CD4-positive, alpha-beta T cell treated with Interleukin-15 for 4 hours (primary cell): ENCODE results near the gene RSPRY1.
A peak's percentile ranks its signal among the peaks of the same experiment; 100 is the strongest.

Experiments
- DNase-seq: peaks from one replicate; pipeline ENCODE4 v3.0.0-alpha.2; 2020; ENCODE audit warnings: low spot score

The RSPRY1 gene

DNA sequence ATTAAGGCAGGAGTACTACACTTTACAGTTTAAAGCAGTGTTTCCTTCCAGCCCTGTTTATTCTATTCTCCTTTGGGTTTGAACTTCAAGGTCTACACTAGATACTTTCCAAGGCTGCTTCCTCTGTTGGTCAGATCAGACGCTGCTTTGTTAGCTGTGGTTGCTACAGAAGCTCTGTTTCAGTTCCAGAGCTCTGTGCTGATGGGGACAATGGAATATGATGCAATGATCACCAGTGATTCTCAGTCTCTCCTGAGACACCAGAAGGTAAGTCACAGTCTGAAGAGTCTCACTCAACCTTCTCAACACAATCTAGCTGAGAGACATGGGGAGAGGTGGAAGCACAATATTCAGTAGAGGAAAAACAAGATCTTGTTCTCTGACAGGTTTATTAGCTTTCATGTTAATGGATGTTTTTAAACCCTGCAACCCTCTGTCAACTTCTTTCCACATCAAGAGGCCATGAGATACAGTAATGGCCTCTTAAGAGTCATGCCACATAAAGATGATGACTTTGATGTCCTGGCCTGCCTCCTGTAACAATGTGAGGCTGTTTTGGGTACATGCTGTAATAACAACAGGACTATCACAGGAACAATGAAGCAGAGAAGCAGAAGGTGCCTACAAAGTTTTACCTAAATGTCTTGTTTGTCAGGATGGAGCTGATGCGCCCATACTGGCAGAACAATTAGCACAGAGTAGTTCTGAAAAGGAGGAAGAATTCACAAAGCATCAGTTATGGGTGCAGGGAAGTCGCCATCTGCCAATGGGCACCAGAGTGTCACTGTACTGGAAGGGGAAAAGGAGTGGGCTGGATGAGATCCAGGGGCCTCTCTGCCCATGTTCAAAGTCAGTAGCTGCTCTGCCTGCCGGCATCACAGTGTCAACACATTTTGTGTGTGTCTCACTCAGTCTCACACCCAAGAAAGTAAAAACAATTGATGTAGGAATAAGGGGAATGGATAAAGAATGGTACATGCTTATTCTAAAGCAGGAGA lies 33.7 kb upstream of the RSPRY1 start:
- no peak for DNase-seq

DNA sequence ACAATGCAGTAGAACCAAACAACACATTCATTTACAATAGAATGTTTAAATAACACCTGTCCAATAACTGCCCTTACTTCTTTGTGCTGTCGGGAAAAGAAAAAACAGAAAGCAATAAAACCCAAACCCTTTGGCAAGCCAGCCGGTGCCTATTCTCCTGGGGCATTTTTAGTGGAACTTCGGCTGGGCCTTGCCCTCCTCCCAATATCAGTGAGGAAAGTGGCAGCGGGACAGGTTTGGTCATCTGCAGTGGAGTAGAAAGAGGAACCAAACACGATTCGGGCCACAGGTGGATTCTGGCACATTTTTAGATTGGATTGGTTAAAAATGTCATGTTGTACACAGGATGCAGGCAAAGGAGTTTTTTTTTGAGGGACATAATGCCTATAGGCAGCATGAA lies 32.3 kb upstream of the RSPRY1 start:
- no peak for DNase-seq

DNA sequence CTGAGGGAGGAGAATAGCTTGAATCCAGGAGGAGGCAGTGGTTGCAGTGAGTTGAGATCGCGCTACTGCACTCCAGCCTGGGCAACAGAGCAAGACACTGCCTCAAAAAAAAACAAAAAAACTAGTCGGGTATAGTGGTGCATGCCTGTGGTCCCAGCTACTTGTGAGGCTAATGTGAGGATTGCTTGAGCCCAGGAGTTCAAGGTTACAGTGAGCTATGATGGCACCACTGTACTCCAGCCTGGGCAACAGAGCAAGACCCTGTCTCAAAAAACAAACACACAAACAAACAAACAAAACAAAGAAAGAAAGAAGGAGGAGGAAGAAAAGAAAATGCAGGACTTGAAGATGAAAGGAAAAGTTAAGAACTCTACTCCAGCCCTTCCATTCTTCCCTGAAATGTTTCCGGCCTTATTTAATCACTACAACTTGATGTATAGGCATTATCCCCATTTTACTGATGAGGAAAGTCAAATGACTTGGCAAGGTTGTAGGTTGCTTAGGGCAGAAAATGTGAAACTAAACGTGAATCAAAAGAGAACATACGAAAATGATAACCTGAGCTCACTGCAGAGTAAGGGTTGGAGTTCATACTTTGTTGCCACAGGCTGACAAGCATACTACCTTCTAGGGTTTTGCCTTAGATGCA lies 30.3 kb upstream of the RSPRY1 start:
- no peak for DNase-seq

DNA sequence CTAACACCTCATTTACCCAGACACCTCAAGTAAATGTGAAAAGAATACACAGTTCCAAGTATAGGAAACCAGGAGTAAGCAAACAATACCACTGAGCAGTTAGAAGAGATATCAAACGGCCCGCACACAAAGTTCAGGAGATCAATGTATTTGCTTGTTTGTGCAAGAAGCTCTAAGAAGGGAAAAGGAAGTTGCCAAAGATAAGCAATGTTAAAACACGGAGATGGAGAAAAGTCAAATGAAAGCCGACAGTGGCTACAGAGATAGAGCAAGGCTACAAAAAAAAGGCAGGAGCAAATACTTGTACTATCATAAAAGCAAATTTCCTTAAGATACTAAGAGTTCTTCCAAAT lies 29.8 kb upstream of the RSPRY1 start:
- DNase-seq, result no peak

DNA sequence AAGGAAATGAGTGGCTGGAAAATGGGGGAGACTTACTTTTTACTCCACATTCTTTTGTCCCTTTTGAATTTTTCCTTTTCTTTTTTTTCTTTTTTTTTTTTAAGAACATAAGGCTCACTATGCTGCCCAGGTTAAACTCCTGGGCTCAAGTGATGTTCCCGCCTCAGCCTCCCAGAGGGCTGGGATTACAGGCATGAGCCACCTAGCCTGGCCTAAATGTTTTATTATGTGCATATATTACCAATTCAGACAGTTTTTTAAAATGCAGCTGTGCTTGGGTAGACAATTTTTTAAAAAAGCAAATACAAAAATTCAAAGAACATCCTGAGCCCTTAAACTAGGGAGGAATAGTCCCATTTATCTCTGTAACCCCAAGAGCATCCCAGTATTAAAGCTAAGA lies 28.6 kb upstream of the RSPRY1 start:
- DNase-seq, result no peak

DNA sequence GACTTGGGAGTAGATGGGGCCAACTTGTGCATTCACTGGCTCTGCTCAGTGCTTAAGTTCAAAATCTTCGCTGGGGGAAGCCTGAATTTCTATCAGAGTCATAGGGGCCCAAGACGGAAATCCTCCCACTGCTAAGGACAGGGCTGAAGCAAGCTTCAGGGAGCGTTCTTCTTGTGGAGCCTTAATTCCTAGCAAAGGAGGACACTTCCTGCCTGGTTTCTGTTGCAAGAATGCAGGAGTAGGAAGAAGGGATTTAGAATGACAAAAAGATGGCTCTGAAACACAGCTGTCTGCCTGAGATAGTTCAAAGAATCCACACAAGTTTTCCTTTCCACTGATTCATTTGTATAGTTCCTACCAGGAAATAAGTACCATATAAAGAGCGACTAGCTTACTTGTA lies 26.7 kb upstream of the RSPRY1 start:
- no peak for DNase-seq

DNA sequence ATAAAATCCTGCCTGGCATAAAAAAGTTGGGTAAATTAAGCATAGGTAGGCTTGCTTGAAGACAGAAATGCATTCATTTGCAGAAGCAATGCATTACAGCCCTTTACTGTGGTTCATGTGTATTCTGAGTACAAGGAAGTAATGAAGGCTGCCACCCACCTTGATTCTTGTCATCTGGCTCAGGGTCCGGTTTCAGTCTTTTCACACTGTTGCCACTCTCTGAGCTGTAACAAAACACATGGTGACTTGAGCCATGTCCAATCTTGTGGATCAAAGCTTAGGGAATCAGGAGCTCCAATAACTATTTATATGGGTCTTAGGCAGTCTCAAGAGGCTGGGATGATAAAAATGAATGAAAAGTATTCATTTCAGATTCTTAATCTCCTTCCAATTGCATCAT lies 22.3 kb upstream of the RSPRY1 start:
- no peak for DNase-seq

DNA sequence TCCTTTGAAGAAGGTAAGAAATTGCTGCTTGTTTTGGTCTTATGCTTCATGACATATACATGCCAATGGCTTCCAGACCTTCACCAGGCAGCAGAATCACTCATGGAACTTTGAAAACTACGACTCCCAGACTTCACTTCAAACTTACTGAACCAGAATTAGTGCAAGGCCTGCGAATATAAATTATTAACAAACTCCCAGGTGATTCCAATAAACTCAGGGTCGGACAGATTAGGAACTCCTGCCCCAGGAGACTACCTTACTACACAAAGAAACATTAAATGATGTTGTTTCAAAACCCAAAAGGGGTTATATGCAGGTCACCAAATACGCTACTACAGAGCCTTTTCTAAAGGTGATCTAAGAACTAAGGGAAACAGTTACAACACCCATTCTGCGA lies 20.6 kb upstream of the RSPRY1 start:
- DNase-seq, result no peak

DNA sequence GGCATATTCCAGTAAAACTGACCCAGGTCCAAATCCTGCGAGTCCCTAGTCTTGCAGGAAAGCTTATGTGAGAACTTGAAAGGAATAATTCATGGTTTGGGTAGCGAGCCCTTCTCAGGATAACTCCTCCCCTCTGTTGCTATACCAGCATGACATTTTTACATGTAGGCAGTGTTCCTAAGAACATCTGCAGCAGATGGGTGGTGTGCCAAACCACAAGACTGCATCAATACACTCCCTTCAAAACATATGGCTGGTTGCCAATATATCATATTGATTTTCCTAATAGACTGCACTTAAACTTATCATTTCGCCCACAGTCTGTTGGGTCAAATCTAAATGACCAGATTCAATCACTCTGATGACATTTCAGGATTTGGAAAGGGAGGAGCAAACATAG lies 20.2 kb upstream of the RSPRY1 start:
- no peak for DNase-seq

DNA sequence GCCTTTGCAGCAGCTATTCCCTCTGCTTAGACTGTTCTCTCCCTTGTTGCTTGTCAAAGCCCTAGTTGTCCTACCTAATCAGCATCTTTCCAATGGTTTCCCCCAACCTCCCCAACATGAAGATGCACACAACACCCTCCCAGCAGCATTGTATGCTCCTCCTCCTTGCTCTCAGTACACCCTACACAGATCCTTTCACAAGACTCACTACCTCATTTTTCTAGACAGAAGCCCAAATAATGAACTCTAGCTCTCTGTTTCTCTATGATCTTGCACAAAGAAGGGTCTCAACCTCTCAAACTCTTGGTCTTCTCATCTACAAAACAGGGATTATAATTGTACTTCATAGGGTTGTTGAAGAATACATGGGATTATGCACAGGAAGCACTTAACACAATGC lies 19.7 kb upstream of the RSPRY1 start:
- no peak for DNase-seq

DNA sequence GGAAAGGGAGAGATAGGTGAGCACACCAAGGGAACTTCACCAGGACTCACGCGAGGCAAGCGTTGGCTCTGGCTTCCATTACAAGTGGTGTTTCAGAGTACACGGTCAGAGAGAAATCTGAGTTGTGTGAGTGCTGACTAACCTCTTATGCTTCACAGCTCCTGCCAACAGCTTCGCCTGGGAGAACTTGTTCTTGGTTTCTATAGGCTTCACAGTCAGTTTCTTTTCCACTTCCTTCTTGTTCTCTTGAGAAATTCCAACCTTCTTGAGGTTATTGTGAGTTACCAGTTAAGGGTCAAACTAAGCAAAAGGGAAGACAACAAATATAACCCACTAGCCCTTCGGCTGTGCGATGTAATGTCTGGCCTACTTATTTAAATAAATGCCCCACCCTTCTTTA lies 19.2 kb upstream of the RSPRY1 start:
- no peak for DNase-seq

DNA sequence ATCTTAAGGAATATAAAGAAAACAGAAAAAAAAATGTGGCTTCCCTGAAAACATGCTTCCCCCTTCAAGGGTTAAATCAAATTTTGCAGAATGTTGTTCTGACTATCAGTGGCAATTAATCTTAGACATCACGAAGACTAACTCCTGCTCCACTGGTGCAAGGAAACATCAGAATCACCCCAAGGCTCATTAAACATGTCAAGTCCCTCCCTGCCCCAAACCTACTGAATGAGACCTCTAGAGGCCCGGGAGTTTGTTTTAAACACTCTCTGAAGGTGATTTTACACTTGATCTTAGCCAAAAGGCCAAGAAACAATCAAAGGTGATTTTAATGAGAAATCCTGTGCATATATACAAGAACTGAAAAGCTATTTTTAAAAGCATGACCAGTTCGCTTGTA lies 18.6 kb upstream of the RSPRY1 start:
- no peak for DNase-seq

DNA sequence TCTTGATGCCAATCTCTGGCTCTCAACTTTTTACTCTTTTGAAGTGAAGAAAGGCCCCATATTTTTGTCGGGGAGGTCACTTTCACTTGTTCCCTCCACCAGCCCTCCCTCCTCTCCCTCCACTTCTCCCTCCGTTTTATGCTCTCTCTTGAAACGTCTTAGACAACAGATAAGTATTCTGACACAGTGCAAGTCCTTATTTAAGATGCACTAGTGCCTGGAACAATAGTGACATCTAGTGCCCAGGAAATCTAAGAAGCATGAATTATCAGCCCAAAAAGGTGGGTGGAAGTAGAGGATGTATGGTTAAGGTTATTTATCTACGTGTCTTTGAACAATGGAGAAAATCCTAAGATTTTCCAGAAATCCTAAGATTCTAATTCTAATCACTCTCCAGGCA lies 18.2 kb upstream of the RSPRY1 start:
- peak; percentile 67 for DNase-seq

DNA sequence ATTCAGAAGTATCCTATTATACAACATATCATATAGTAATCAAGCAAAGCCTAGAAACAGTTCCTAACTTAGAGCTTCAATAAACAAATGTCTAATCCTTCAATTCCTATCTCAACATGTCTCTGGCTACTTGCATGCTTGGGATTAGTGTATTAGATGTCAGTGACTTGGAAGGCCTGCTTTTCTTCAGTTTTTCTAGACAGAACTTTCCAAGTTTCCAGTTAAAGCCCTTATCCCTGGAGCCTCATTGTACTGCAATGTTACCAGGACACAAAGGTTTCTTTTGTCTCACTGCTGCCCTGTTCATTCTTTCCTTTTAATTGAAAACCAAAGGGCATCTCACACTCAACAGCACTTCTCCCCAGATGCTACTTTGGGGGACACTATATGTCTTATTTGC lies 16.8 kb upstream of the RSPRY1 start:
- no peak for DNase-seq

DNA sequence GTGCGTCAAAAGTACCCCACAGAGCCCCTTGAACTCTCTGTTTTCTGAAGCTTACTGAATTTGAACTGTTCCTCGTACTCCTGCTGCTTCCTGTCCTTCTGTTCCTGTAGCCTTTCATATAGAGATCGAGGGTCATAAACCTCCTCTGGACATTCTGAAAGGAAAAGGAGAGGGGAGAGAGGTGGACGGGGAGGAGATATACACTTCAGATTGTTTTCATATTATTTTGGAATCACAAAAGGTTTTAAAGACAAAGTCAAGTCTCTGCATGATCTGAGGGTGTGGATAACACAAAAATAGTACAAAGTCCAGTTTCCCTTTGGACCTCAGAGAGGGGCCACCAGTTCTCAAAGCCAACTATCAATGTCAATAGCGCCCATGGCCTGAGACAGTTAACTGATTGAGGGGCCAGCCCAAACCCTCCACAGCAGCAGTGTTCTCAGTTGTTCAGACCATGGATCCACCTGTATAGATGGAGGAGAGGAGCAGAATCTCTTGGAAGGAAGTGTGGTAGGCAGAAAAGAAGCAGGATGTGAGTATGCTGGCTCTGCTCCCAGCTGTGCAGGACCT lies 13.3 kb upstream of the RSPRY1 start:
- DNase-seq, result no peak

DNA sequence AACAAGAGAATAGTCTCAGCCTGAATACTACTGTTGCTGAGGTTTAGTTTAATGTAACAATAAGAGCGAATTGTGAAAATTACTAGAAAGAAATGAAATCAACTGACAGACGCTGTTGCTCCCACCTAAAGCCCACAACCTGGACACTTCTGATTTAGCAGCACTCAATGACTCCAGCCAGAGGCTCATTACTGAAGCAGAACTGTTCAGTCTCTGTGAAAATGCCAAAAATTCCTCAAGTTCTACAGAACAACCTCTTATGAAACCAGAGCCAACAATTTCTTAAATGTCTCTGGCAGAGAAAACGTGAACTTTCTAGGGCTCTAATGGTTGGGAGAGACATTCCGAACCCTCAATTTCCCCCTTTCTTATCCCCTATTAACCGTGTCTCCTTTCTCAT lies 10.2 kb upstream of the RSPRY1 start:
- no peak for DNase-seq

DNA sequence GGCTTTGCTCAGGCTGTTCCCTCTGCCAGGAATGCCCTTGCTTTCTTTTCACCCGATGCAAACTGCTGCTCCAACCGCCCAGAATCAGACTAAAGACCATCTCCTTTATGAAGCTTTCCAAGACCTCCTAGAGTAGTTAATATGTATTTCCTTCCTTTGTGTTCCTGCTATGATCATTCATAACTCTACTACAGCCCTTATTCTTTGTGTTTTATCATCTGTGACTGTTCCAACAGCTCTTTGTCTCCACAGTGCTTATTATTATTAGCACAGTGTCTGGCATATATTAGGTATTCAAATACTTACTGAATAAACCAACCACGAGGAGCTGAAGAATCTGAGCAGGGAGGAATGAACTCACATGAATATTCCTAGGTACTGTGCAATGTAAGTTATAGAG lies 7.9 kb upstream of the RSPRY1 start:
- DNase-seq, result no peak

DNA sequence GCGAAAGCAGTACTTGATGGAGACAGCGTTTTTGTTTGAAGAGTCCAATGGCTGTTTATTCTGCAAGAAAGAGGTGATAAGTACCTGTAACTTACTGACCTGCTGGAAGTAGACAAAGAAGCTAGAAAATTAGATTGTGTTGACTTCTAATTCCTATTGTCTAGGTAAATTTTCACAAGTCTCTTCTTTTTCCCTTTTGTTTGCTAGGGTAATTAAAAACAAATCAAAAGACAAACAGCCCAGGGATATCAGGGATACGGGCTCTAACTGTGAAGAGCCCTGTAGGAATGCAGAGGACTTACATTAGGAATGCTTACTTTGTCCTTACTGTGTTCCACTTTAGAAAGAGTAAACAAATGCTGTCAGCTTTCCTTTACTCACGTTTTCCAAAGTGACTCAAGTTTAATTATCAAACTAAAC lies 7.3 kb upstream of the RSPRY1 start:
- no peak for DNase-seq

DNA sequence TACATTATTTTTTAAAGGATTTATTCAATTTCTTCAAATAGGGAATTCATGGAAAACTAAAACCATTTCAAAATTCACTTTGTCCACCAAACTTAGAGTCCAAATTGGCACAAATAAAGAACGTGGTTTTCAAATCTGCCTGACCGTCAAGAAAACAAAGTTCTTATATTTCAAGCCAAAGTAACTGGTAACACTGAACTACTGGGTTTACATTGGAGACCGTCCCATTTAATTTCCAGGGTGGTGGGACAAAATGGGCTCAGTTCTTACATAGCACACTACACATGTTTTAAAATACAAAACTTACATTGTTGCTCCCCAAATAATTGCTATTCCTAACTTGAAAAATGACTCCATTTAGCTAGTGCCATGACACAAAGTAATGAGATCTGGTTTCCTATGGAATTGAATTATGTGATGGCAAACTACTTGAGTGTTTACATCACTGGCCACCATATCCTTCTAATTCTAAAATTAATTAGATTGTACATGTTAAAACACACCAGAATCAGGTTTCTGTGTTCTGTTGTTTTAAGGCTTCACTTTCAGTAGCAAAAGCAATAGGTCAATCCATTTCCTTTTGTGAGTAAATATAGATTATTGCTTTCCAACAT lies 6.8 kb upstream of the RSPRY1 start:
- no peak for DNase-seq

DNA sequence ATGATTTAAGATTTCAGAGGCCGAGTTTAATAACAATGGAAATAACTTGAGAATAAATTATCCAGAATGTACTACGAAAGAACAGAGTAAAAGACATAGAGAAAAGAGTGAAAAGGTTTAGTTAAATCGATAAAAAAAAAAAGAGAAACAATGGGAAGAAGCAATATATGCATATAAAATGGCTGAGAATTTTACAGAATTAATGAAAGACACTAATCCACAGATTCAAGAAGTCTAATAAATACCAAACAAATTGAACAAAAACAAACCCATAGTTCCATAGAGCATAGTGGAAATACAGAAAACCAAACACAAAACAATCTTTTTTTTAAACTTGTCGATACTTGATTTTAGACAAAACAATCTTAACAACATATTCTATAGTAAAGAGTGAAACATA lies 2.0 kb upstream of the RSPRY1 start:
- DNase-seq, result no peak

DNA sequence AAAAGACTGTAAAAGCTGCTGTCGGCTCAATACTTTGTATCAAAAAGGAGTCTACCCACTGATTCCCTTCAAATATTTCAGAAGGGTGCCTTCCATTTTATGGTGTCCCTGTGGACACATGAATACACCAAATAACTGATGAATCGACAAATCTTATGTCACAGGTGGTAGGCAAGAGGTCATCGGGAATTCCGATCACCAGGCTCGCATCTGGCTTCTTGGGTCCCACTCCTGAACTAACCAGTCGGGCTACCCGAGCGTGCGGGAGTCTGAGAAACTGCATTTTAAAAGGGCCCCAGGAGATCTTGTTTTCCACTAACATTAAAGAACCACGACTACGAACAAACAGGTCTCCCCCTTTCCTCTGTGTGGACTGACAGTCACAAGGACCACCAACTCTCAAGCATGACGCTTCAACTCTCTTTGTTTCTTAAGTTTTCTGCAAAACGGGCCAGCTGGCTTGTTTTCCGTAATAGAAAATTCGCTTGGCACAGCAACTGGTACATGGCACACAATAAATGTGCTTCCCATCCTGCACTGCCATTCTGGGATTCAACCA lies 1.2 kb upstream of the RSPRY1 start:
- DNase-seq, result no peak

DNA sequence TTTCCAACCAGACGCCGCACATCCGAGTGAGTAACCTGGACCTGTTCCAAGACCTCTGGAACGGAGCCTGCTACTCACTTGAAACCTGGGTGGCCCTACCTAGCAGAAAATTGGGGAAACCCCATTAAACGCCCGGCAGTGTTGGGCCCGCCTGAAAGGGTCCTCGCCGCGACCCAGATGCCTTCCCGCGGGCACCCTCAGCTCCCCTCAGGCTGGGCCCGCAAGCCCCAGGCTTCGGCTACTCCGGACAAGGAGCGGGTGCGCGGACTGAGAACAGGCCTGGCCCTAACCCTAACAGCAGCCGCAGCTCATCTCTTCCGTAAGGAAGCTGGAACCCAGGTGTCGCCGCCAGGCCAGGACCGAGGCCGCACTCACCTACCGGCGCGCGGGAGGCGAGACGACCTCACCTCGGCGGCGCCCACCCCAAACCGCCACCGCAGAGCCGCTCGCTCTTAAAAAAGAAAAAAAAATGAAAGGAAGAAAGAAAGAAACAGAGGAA lies 634 bp upstream of the RSPRY1 start:
- peak; percentile 20 for DNase-seq
